Myocyte (in vitro differentiated cells): Measurements from ENCODE around the gene FRMD8. TPM values are rescaled to one million over a fixed set of nuclear protein-coding genes. Genes with fewer than 3 reads are reported as not detected.

Experiments
- DNase-seq: peaks from one replicate; pipeline ENCODE4 v3.0.0-alpha.2; 2012; ENCODE audit warnings: low read depth
- total RNA-seq: library from RNA; depleted of rRNA; stranded (reverse); fragments of >200 nt; gene quantifications from 2 replicates; pipeline ENCODE4 v1.2.3, GENCODE V29; 2014

Gene FRMD8
- total RNA-seq, 1 donor from 2014 or later, result 49.1 TPM

DNA sequence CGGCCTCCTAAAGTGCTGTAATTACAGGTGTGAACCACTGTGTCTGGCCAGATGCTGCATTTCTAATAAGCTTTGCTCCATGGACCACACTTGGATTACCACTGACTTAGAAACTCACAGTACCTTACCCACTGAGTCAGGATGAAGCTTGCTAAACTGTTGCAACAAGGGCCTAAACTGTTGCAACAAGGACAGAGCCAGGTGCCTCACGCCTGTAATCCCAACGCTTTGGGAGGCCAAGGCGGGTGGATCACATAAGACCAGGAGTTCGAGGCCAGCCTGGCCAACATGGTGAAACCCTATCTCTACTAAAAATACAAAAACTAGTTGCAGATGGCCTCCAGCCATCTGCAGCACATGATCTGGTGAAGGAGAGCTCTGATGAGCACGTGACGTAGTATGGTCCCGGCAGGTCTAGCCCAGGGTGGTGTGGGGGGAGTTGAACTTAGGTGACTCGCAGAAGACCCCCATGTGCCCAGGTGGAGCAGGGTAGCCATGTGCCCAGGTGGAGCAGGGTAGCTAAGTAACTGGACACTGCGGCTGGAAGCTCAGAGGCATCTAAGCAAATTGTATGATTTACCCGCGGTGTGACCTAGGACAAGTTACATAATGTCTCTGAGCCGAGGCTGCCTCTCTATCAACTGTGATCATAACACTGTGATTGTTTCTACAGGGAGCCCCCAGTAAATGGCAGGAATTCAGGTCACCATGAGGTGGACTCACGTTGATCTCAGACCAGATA, 12.4 kb upstream of the FRMD8 start:
- no peak for DNase-seq

DNA sequence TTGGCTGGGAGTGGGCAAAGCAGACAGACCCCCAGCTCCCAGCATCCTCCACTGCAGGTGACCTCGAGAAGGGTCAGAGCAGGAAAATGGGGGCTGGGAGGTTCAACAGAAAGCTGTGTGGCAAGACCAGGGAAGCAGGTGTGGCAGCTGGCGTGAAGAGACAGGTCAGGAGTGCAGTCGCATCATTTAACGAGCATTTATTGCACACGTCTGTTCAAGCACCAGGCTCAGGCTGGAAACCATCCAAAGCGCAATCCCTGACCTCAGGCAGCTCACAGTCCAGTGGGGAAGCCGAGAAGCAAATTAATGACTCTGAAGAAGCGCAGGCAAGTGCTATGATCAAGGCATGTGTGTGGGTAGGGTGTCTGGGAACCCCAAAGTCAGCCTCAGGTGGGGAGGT, 11.4 kb upstream of the FRMD8 start:
- DNase-seq, result no peak

DNA sequence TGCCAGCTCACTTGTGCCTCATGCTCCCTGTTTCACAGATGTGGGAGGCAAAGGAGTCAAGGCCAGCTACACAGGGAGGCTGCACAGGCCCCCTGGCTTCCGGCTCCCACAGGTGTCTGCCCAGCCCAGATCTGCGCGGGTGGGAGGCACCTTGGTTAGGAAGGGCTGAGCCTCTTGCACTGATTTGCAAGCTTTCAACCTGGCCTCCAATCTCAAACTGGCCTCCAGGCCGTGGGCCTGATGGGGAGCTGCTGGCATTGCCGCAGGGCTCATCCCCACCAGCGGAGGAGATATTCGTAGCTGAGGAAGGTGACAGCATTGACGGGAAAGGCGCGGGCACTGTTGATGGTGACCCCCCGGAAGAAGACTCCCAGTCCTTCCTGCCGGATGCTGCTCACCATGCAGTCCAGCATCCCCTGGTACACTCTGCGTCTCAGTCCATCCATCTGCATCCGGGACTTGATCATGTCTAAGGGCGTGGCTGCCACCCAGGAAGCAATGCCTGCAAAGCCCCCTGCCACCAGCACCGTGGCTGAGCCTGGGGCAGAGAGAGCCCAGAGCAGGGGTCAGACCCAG, 10.2 kb upstream of the FRMD8 start:
- no peak for DNase-seq

DNA sequence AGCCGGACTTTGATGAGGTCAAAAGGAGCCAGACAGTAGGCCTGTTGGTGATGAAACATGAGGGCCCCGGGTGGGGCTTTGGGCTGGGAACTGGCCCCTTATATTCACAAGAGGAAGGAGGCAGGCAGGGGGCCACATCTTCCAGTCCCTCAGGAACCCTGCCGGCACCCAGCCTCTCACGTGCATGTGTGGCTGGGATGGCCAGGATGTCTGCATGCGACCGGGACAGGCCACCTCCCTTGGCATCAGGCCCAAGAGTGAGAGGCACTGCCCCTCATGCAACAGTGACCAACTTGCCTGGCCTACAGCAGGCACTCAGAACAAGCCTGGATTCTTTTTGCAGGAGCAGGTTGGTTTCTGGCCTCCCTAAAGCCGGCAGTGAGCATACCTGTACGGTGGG, 9.4 kb upstream of the FRMD8 start:
- DNase-seq, result no peak

DNA sequence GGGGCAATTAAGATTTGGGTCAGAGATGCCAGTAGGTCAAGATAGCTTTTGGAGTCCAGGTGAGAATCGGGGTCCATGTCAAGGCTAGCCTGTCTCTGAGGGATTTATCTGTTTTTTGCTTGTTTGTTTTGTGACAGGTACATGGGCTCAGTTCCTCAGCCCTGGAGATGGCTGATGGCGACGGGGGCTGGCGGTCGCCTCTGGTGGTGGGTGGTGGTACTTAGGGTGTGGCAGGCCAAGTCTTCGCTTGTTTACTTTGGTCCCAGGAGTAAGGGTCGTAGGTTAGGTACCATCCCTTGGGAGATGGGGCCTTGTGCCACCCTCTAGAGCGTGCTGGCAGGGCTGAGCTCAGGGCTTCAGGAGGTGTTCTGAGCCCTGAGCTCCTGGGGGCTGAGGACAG, 8.7 kb upstream of the FRMD8 start:
- DNase-seq, result no peak

DNA sequence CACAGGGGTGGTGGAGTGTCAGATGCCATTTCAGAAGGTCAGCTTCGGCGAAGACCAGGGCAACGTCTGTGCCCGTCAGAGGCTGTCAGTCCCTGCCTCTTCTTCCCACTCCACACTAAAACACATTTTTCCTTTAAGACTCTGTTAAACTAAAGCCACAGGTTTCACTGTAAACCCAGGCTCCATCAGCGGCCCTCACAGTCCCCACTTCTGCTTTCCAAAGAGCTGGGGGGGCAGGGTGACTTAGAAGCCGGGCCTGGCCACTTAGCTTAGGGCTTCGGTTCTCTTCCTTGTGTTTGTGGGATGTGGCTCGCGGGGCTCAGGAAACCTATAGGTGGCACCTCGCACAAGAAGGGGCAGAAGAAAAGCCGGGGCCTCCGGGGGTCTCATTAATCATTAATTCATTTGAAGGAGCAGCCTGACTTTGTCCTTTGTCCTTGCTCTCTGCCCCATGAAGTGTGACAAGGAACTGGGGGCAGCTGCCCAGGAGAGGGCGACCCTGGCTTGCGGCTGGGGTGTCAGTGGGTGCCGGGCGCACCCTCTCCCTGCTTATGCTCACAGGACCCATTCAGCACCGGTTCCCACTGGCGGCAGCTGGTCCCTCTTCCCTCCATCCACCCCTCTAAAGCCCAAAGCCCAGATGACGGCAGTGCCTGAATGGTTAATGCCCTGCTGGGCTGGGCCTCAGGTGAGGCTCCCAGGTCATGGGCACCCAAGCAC, 8.1 kb upstream of the FRMD8 start:
- no peak for DNase-seq

DNA sequence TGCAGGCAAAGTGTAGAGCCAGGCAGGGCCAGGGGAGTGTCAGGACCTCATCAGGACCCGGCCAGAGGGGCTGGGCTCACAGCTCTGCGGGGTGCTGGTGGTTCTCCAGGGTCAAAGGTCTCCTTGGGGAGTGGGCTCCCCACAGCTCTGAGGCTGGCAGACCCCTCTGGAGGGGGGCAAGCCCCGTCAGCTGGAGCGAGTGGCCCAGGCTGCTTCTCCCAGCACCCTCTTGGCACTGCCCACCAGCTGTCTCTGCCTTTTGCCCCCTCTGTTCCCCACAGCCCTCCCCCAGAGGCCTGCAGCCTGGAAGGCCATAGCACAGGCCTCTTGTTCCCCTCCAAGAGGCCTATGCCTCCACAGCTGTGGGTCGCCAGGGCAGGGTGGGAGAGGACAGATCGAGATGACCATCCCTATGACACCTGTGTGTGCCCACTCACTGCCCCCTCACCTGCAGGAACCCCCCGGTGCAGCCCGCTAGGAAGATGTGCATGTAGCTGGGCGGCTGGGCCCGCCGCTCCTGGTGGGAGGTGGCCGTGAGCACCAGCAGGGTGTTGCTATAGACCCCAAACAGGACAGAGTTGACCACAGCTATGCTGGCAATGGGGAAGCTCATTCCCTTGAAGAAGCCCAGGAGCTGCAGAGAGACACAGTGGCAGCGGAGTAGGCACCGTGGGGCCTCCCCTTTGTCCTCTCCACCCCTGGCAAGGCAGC, 7.4 kb upstream of the FRMD8 start:
- no peak for DNase-seq

DNA sequence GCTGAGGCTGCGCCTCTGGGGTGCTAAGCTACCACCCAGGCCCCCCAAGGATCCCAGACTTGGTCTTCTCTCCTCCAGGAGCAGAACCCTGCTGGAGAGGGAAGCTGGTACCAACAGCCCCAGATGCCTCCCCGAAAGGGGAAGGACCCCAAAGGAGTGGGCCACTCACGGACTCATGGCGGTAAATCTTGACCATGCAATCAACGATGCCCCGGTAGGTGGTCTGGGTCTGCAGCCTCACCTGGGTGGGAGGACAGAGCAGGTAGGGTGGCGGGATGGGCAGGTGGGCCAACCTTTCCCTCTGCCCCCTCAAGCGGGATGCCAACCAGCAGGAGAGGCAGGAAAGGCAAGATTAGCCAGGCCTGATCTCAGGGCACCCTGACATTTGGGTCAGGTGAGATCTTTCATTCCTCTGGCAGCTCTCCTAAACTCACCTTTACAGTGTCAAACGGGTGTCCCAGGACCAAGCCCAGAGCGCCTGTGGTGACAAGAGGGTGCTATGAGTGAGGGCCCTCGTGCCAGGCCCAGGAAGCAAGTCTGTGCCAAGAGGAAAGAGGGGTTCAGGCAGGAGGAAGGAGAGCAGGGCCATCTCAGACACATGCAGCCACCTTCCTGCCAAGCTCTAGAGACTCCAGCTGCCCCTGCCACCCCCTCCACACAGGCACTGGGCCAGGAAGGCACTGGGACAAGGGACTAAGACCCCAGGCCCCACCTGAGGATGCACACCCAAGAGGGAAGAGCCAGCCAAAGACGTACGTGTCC, 6.6 kb upstream of the FRMD8 start:
- no peak for DNase-seq

DNA sequence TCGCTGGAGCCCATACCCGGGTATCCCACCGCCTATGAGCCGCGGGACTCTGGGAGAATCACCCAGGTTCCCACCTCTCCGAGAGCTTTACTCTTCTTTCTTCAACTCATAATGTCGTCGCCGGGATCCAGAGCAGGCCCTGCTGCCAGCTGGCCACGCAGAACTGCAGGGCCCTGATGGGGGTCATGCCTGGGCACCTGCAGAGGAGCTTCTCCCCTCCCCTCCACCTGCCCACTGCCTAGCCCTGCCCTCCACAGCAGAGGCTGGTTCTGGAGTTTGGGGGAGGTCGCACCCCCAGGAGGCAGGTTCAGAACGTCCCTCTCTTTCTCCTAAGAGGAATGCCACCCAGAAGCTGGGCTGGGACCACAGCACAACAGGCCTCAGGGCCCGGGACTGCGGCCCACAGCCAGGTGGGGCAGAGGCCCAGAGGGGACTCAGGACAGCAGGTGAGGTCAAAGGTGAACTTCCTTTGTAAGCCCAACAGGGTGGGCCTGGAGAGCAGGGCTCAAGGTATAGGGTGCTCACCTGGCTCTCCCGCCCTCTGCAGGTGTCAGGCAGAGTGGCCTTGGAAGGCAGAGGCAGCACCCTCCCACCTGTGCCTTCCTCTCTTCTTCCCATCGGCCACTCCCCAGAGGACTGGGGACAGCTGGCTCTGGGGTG, 5.8 kb upstream of the FRMD8 start:
- no peak for DNase-seq

DNA sequence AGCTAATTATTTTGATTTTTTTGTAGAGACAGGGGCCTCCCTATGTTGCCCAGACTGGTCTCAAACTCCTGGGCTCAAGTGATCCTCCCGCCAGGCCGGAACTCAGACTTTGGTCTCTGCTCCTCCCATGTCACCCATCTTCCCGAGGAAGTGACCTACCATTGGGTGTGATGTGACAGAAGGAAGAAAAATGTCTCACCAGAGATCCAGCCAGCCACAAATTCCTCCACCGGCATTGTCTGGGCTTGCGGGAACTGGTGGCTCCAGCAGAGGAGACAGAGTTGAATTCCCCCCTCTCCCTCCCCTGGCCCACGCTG, 4.8 kb upstream of the FRMD8 start:
- peak; percentile 87 for DNase-seq

DNA sequence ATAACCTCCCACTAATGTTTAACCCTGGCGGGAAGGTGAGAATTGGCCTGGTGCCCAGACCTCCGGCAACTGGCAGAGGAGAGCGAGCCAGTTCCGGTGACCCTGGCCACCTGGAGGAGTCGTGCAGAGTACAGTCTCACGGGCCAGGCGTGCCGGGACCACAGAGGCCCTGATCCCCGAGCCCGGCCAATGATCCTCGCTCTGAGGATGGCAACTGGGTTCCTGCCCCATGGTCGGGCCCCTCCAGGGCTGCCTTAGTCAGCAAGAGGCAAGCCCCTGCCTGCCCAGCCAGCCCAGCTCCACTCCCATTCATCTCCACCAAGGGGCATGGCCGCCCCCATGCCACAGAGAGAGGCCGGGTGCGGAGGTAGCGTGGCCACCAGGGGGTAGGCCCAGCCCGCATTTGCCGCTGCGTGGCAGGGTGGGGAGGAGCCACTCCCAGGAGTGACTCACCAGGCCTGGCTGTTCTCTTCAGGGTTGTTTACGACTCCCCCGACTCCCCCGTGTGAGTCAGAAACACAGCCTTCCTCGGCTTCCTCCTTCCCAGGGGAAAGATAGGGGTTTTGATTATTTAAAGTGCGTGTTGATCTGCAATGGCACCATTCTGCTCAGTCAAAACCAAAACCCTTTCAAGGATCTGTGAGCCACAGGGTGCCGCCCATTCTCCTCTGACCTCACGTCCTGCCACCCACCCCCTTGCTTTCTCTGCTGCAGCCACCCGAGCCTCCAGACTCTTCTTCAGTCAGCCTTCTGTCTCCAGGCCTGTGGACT, 4.2 kb upstream of the FRMD8 start, which contains the start of gene SLC25A45:
Gene SLC25A45, minus strand, starts transcription at position 614 of the 771 bp plus-strand sequence. CDS start 695 bp downstream, outside the sequence.
- DNase-seq, result peak; percentile 98

DNA sequence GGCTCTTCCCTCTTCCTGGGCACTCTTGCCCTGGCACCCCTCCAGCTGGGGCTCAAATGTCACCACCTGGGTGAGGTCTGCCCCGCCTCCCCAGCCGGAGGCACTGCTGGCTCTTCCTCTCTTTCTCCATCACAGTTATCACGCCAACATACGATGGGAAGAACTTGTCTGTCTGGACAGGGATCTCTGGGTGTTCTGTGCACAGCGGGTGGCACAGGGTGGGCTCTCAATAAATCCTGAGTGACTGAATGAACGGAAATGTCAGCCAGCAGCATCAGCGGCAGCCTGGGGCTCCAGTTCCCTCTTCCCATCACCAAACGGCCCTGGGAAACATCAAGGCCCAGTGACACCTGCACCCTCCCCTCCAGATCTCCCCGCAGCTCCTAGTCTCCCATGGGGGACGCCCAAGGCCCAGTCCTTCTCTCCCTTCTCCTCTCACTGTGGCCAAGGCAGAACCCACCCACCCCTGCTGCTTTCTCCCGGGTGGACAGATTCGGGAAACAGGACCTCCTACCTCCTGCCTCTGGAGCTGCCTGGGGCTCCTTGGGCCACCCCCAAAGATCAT, 3.6 kb upstream of the FRMD8 start:
- peak; percentile 95 for DNase-seq

DNA sequence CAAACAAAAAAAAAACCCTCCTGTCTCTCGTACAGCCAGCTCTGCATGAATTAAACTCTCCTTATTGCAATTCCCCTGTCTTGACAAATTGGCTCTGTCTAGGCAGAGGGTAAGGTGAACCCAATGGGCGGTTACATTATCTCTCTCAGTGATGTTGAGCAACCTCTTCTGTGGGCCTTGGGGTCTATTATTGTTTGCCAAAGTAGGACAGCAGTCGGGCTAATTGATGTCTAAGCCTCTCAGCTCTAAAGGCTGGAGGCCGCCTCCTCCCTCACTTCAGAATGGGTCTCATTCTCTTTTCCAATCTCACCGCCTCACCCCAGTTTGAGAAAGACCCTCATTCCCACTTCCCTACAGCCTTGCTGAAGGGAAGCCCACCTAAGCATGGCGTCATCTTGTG, 2.7 kb upstream of the FRMD8 start:
- no peak for DNase-seq

DNA sequence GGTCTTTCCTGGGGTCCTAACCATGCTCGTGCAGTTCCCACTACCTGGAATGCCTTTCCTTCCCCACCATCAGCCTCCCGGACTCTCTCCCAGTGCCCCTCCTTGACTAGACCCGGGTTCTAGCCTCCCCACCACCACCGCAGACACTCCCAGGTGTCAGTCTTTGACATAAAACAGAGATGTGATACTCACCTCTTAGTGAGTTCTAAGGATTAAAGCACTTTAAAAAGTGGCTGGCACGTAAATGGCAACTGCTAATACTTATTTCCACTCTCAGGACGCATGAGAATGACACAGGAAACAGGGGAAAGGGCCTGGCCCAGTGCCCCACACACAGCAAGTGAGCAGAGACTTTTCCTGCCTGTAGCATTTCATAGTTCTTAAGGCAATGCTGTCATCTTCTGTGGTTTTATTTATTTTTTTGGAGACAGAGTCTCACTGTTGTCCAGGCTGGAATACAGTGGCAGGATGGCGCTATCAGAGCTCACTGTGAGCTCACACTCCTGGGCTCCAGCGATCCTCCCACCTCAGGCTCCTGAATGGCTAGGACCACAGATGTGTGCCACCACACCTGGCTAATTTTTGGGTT, 2.0 kb upstream of the FRMD8 start:
- DNase-seq, result no peak

DNA sequence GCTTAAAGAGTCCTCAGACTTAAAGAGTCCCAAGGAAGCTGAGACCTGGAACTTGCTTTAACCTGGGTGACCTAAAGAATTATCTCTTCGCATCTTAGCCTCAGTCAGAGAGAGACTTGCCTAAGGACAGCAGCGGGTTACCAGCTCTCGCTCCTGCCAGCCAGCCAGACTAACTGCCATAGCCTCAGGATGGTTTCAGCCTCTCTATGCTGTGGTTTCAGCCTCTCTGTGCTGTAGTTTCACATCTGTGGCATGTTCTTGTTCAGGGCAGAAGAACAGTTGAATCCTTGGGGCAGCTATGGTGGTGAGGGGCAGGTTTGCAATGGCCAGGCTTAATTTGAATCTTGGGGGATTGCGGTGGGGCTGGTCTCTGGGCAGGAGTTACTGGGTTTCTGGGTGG, 2.3 kb downstream of the FRMD8 start:
- DNase-seq, result no peak

DNA sequence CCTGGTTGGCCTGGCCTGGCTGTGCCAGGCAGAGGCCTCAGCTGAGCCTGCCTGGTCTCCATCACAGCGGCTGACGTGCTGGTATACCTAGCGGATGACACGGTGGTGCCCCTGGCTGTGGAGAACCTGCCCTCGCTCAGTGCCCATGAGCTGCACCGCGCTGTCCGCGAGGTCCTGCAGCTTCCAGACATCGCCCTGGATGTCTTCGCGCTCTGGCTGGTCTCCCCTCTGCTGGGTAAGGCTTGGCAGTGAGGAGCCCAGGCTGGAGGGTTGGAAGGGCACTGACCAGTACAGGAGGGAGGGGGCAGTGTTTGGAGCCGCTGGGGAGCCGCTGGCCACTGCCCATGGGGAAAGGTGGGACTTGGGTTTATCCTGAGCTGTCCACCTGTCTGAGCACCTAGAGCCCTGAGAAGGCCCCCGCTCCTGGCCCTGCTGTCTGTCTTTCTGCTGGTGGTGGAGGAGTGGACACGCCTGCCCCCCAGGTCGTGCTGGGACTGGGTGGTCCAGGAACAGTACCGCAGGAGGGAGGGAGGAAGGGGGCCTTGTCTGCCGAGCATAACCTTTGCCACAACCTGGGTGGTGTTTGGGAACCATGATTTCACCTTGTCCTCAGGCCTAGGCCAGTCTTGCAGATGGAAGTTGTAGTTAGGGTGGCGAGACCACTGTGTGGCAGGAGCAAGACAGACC, 3.0 kb downstream of the FRMD8 start:
- DNase-seq, result no peak

DNA sequence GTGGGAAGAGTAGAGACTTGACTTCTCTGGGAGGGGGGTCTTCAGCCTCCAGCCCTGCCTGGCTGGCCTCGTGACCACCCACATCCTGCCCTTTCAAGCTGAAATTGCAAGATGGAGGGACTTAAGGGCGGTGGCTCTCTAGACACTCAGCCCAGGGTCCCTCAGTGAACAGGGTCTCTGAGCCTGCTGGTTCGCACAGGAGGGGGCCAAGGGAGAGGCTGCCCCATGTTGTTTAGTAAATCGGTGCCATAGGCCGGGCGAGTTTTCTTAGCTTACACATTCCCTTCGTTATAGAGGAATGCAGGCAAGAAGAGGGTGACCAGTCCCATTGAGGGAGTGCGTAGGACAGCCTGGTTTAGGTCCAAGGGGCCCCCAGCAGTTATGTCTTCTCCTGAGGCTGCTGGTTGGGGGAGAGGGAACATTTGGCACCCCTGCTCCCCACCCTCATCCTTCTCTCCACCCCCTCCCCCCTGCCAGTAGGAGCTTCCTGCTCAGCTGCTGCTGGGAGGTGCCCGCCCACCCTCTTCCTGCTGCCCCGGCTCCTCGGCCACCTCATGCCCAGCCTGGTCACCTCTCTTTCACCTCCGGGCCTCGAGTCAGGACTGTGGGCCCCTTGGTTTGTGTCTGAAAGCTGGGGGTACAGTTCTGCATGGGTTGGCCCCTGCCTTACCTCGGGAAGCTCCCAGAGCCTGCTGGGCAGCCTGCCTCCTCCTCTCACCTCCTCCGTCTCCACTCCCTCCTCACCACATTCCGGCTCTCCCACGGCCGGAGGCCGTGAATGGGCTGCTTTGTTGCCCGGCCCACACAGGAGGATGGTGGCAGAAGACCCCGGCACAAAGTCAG, 3.9 kb downstream of the FRMD8 start:
- DNase-seq, result no peak

DNA sequence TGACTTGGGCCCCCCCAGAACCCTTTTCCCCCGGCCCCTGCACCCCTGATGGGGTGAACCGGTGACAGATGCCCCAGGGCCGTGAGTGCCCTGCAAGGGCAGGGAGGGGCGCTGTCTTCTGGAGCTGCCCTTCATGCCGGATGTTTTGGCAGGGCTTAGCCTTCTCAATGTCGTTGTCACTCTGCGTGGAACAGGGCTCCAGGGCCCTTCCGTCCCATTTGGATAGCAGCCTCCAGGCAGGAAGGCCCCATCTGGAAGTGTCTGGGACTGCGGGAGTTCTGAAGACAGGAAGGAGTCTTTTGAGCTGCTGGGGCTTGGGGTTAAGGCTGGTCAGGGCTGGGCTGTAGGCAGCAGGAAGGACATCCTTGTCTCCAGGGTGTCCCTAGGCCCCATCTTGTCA, 4.6 kb downstream of the FRMD8 start:
- peak; percentile 46 for DNase-seq
